H9 (cell line): ENCODE data around the gene ZC3H18. TPM values are rescaled to one million over a fixed set of nuclear protein-coding genes. Genes with fewer than 3 reads are reported as not detected.

Source experiments
- DNase-seq: peaks from one replicate; pipeline ENCODE4 v3.0.0-alpha.2; 2017
- H2AFZ ChIP-seq: one replicate; pipeline ENCODE4 v1.6.1; 2013; ENCODE audit warnings: mild to moderate bottlenecking, low read length, control low read depth, moderate library complexity
- H2AK5ac ChIP-seq: 2 replicates; pipeline ENCODE4 v1.6.1; 2013; ENCODE audit warnings: low read length, control low read depth, mixed read lengths; ENCODE audit not compliant: insufficient read length
- H2BK120ac ChIP-seq: one replicate; pipeline ENCODE4 v1.6.1; 2013; ENCODE audit warnings: low read depth, mild to moderate bottlenecking, low read length, control low read depth, inconsistent platforms; ENCODE audit not compliant: poor library complexity, severe bottlenecking
- H2BK12ac ChIP-seq: 2 replicates; pipeline ENCODE4 v1.6.1; 2013; ENCODE audit warnings: low read length, control low read depth, mixed read lengths, low read depth; ENCODE audit not compliant: insufficient read length
- H2BK15ac ChIP-seq: 2 replicates; pipeline ENCODE4 v1.6.1; 2013; ENCODE audit warnings: low read depth, low read length, control low read depth
- H2BK20ac ChIP-seq: one replicate; pipeline ENCODE4 v1.6.1; 2013; ENCODE audit warnings: low read depth, mild to moderate bottlenecking, low read length, control low read depth, inconsistent platforms; ENCODE audit not compliant: poor library complexity, severe bottlenecking
- H2BK5ac ChIP-seq: 2 replicates; pipeline ENCODE4 v1.6.1; 2013; ENCODE audit warnings: low read length, control low read depth, mixed read lengths; ENCODE audit not compliant: insufficient read length
- H3K14ac ChIP-seq: 2 replicates; pipeline ENCODE4 v1.6.1; 2013; ENCODE audit warnings: low read length, control low read depth; ENCODE audit not compliant: insufficient read depth
- H3K18ac ChIP-seq: 2 replicates; pipeline ENCODE4 v1.6.1; 2013; ENCODE audit warnings: low read depth, mild to moderate bottlenecking, mixed read lengths, low read length, control low read depth; ENCODE audit not compliant: insufficient read length
- H3K23ac ChIP-seq: 2 replicates; pipeline ENCODE4 v1.6.1; 2013; ENCODE audit warnings: low read length, control low read depth, mixed read lengths, low read depth; ENCODE audit not compliant: insufficient read length
- H3K23me2 ChIP-seq: 2 replicates; pipeline ENCODE4 v1.6.1; 2013; ENCODE audit warnings: low read depth, mild to moderate bottlenecking, mixed read lengths, low read length, control low read depth; ENCODE audit not compliant: insufficient read length, poor library complexity, severe bottlenecking
- H3K27ac ChIP-seq: 2 replicates; pipeline ENCODE4 v1.5.1; 2013; ENCODE audit warnings: low read length, control low read depth, mixed read lengths, low read depth; ENCODE audit not compliant: insufficient read length
- H3K27me3 ChIP-seq: 2 replicates; pipeline ENCODE4 v1.6.1; 2013; ENCODE audit warnings: low read length, control low read depth, inconsistent platforms; ENCODE audit not compliant: insufficient read depth
- H3K4ac ChIP-seq: 2 replicates; pipeline ENCODE4 v1.6.1; 2013; ENCODE audit warnings: low read depth, mild to moderate bottlenecking, control low read depth, inconsistent platforms, low read length, moderate library complexity
- H3K4me1 ChIP-seq: 2 replicates; pipeline ENCODE4 v1.6.1; 2013; ENCODE audit warnings: low read length, control low read depth, inconsistent platforms; ENCODE audit not compliant: insufficient read depth
- H3K4me2 ChIP-seq: 2 replicates; pipeline ENCODE4 v1.6.1; 2013; ENCODE audit warnings: low read length, control low read depth, mixed read lengths; ENCODE audit not compliant: insufficient read length, insufficient read depth
- H3K56ac ChIP-seq: 2 replicates; pipeline ENCODE4 v1.6.1; 2013; ENCODE audit warnings: low read depth, mild to moderate bottlenecking, mixed read lengths, low read length, control low read depth; ENCODE audit not compliant: insufficient read length
- H3K79me1 ChIP-seq: 2 replicates; pipeline ENCODE4 v1.6.1; 2013; ENCODE audit warnings: low read depth, mild to moderate bottlenecking, moderate library complexity, low read length, control low read depth, inconsistent platforms; ENCODE audit not compliant: insufficient read depth, poor library complexity, severe bottlenecking
- H3K79me2 ChIP-seq: 2 replicates; pipeline ENCODE4 v1.6.1; 2013; ENCODE audit warnings: low read length, control low read depth, inconsistent platforms; ENCODE audit not compliant: insufficient read depth
- H3K9ac ChIP-seq: 2 replicates; pipeline ENCODE4 v1.6.1; 2013; ENCODE audit warnings: low read length, control low read depth, mixed read lengths; ENCODE audit not compliant: insufficient read length; ENCODE audit errors: extremely low read depth
- H3K9me3 ChIP-seq: one replicate; pipeline ENCODE4 v1.6.1; 2013; ENCODE audit warnings: low read depth, low read length, inconsistent platforms; ENCODE audit not compliant: control insufficient read depth
- H3T11ph ChIP-seq: one replicate; pipeline ENCODE4 v1.6.1; 2013; ENCODE audit warnings: mild to moderate bottlenecking, low read length, control low read depth, inconsistent platforms
- H4K20me1 ChIP-seq: one replicate; pipeline ENCODE4 v1.6.1; 2013; ENCODE audit not compliant: control insufficient read depth, insufficient read length, insufficient read depth
- H4K5ac ChIP-seq: 2 replicates; pipeline ENCODE4 v1.6.1; 2013; ENCODE audit warnings: low read depth, mild to moderate bottlenecking, mixed read lengths, low read length, control low read depth; ENCODE audit not compliant: insufficient read length
- H4K8ac ChIP-seq: replicated peaks from 2 replicates; pipeline ENCODE4 v1.6.1; 2013; ENCODE audit warnings: low read length, control low read depth, mixed read lengths, low read depth; ENCODE audit not compliant: insufficient read length
- H4K91ac ChIP-seq: 2 replicates; pipeline ENCODE4 v1.6.1; 2013; ENCODE audit warnings: low read depth, mild to moderate bottlenecking, moderate library complexity, mixed read lengths, low read length, control low read depth; ENCODE audit not compliant: insufficient read length
- H3K27ac Mint-ChIP-seq, 3 experiments: 2 replicates in 2 of 3; 3 replicates in 1 of 3; pipeline ENCODE4 v1.8.0; 2020 to 2021; ENCODE audit warnings: mixed read lengths in 3 of 3, mild to moderate bottlenecking in 1 of 3, moderate library complexity in 1 of 3
- H3K27me3 Mint-ChIP-seq: 2 replicates; pipeline ENCODE4 v1.8.0; 2021; ENCODE audit warnings: low read depth, mild to moderate bottlenecking, moderate library complexity, mixed read lengths
- H3K36me3 Mint-ChIP-seq, 3 experiments: 2 replicates in 2 of 3; 3 replicates in 1 of 3; pipeline ENCODE4 v1.8.0; 2020 to 2021; ENCODE audit warnings: low read depth in 3 of 3, mixed read lengths in 3 of 3; ENCODE audit not compliant: insufficient read depth in 1 of 3
- H3K4me1 Mint-ChIP-seq, 2 experiments: 2 replicates each; pipeline ENCODE4 v1.8.0; 2020; ENCODE audit warnings: mixed read lengths in 2 of 2
- H3K4me3 Mint-ChIP-seq, 2 experiments: 2 replicates in 1 of 2; 3 replicates in 1 of 2; pipeline ENCODE4 v1.8.0; 2020 to 2021; ENCODE audit warnings: mild to moderate bottlenecking in 2 of 2, mixed read lengths in 2 of 2, moderate library complexity in 1 of 2
- H3K9me3 Mint-ChIP-seq, 2 experiments: 2 replicates in 1 of 2; 3 replicates in 1 of 2; pipeline ENCODE4 v1.8.0; 2020; ENCODE audit warnings: mild to moderate bottlenecking in 2 of 2, mixed read lengths in 2 of 2, moderate library complexity in 1 of 2
- CTCF ChIP-seq: fragments of 200-600 bp; sonication (generic); conservative IDR thresholded peaks from 3 replicates; pipeline ENCODE4 v1.8.0; 2021; ENCODE audit warnings: antibody characterized with exemption, mild to moderate bottlenecking
- WGBS: extraction: QIAGEN DNeasy Blood & Tissue Kit; methylation state at CpG from one replicate; pipeline ENCODE4 v1.1.7; 2013; ENCODE audit warnings: missing lambda C conversion rate, low lambda C conversion rate, mixed read lengths; ENCODE audit not compliant: insufficient read length; ENCODE audit errors: extremely low coverage; 5-methylcytosine and 5-hydroxymethylcytosine counted together
- total RNA-seq: library from RNA; stranded (reverse); gene quantifications from 2 replicates; pipeline ENCODE4 v1.2.1, GENCODE V29; 2021

ZC3H18 gene
- total RNA-seq, 1 experiment from 2014 or later = 69.7 TPM

GRCh38 chr16:88657371-88657770, 87.2 kb downstream of the ZC3H18 start:
- Histone ChIP-seq H2BK20ac (no peak overlapping the region), H3K4me2 (no peak overlapping the region), H3K4ac (no peak overlapping the region), H3K18ac (no peak overlapping the region), H2AFZ (no peak overlapping the region), H2BK5ac (no peak overlapping the region), H2AK5ac (no peak overlapping the region), H3K79me2 (peaks cover 22% of the 10 kb centered on the region; the same call in 1 of the 2 replicates), H3K9ac (no peak overlapping the region), H4K20me1 (no peaks in the 10 kb centered on the region), H4K8ac (no peak overlapping the region), H3K4me1 (peaks cover 3% of the 10 kb centered on the region; the same call in 1 of the 2 replicates), H3K14ac (no peak overlapping the region), H4K91ac (no peak overlapping the region), H3K27me3 (no peaks in the 10 kb centered on the region), H3K79me1 (peaks cover 3% of the 10 kb centered on the region), H2BK120ac (no peak overlapping the region), H3K56ac (no peak overlapping the region), H3T11ph (no peak overlapping the region), H3K9me3 (no peaks in the 10 kb centered on the region), H3K23ac (no peak overlapping the region), H4K5ac (no peak overlapping the region), H2BK12ac (no peak overlapping the region), H3K27ac (no peak overlapping the region), H3K23me2 (peaks cover 5% of the 10 kb centered on the region), H2BK15ac (no peak overlapping the region)
- Mint-ChIP-seq H3K4me1 (peaks cover 9 to 15% of the 10 kb centered on the region in 2 experiments), H3K9me3 (no peaks in the 10 kb centered on the region), H3K4me3 (no peak overlapping the region), H3K27ac (no peak overlapping the region), H3K27me3 (no peaks in the 10 kb centered on the region), H3K36me3 (peaks cover 9 to 34% (median 30%) of the 10 kb centered on the region in 3 experiments)
- TF ChIP-seq CTCF = no peak
- no CpG with 5 or more reads among the region's 19 CpGs for WGBS
- DNase-seq = no peak
